VCaP (cell line): Measurements from ENCODE around the gene KRTAP12-1.

ENCODE experiments used
- H3K27ac ChIP-seq: fragments of 450-650 bp; 2 replicates; pipeline ENCODE4 v1.5.1; 2017
- CTCF ChIP-seq: fragments of 450-650 bp; conservative IDR thresholded peaks from 2 replicates; pipeline ENCODE4 v1.5.1; 2017; ENCODE audit warnings: mild to moderate bottlenecking, moderate library complexity

The KRTAP12-1 gene

GRCh38 chr21:44710756-44711326, 28.9 kb upstream of the KRTAP12-1 start:
- peak overlapping the region; percentile 46; the same call in 1 of the 2 replicates for H3K27ac ChIP-seq
- TF ChIP-seq CTCF = no peak

GRCh38 chr21:44710294-44710665, 28.3 kb upstream of the KRTAP12-1 start:
- no peak for TF ChIP-seq CTCF
- H3K27ac ChIP-seq = no peak overlapping the region; the same call in 1 of the 2 replicates

GRCh38 chr21:44709426-44710293, 27.7 kb upstream of the KRTAP12-1 start:
- no peak for TF ChIP-seq CTCF
- no peak overlapping the region; the same call in 1 of the 2 replicates for H3K27ac ChIP-seq

GRCh38 chr21:44708866-44709425, 27.0 kb upstream of the KRTAP12-1 start:
- no peak for TF ChIP-seq CTCF
- no peak overlapping the region; the same call in 1 of the 2 replicates for H3K27ac ChIP-seq

GRCh38 chr21:44708213-44708865, 26.4 kb upstream of the KRTAP12-1 start:
- no peak for TF ChIP-seq CTCF
- H3K27ac ChIP-seq = no peak overlapping the region; the same call in 1 of the 2 replicates

GRCh38 chr21:44706706-44707581, 25.0 kb upstream of the KRTAP12-1 start:
- TF ChIP-seq CTCF = no peak

More at GRCh38 chr21:44706706-44707581, 25.0 kb upstream of the KRTAP12-1 start:
- no peak overlapping the region for H3K27ac ChIP-seq
